HG02840 (cell line): ENCODE data around the gene HNRNPCL4.
"Not testable (repeated sequence)": the region's sequence is repeated elsewhere in the genome, so short reads cannot be mapped to it uniquely, and the experiment has no call there.

Experiments
- ATAC-seq: cut with Tn5 transposase; IDR thresholded peaks from one replicate; pipeline ENCODE4 v1.9.1; 2021; ENCODE audit warnings: mild to moderate bottlenecking, moderate library complexity, moderate number of reproducible peaks; ENCODE audit not compliant: unreplicated experiment, low FRiP score

HNRNPCL4 gene

GRCh38 chr1:13165531-13165930, at the start of gene HNRNPCL4:
TSS of gene HNRNPCL4 (minus strand) at chr1:13165631. CDS start at chr1:13165467, 164 bp downstream.
- not testable (repeated sequence) for ATAC-seq

GRCh38 chr1:13208712-13209111, 43.3 kb upstream of the HNRNPCL4 start:
- ATAC-seq: not testable (repeated sequence)

DNA sequence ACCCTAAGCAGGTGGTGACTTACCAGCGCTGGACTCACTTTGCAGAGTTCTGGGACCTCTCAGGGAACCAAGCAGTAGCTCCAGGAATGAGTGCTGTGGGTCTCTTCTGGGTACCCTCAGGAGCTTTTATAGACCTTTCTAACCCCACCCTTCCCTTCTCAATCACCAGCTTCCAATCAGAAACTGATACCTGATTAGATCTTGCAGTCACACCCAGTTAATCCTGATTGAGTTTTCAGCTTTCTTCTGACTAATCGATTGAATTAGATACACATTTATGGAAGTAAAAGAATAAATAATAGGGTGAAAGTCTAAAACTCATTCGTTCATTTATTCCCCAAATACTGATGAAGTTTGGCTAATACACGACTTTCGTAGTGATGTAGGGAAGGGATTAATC, 35.9 kb upstream of the HNRNPCL4 start, which contains the start of gene PRAMEF13:
PRAMEF13 (minus strand) TSS at position 101 of the 400 bp plus-strand sequence. CDS start 1,820 bp downstream, outside the sequence.
- not testable (repeated sequence) for ATAC-seq

DNA sequence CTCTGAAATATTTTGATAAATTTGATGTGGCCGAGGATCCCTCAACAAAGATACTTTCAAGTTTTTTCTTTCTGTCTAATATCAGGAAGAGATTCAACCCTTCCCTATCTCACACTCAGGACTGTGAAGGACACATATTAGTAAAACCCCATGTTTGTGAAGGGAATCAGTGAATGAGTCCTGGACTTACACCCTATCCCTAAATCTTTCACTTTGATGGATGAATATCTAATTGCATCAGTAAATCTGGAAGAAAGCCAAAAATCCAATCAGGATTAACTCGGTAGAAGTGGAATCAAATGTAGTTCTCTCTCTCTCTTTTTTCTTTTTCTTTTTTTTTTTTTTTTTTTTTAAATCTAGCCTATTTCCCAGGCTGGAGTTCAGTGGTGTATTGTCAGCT, 6.1 kb upstream of the HNRNPCL4 start, which contains the start of gene PRAMEF9:
PRAMEF9 (plus strand) TSS at position 301 of the 400 bp plus-strand sequence. CDS start 3,433 bp downstream, outside the sequence.
- not testable (repeated sequence) for ATAC-seq

- not testable (repeated sequence) for ATAC-seq
Observed at GRCh38 chr1:13155909-13156308, 9.5 kb downstream of the HNRNPCL4 start, which contains the start of gene PRAMEF26. TSS of gene PRAMEF26 (minus strand) at chr1:13156009. CDS start at chr1:13153095, 2,914 bp downstream.

- not testable (repeated sequence) for ATAC-seq
Observed at GRCh38 chr1:13116754-13117153, 48.7 kb downstream of the HNRNPCL4 start, which contains the start of gene HNRNPCL2. TSS of gene HNRNPCL2 (minus strand) at chr1:13116854. CDS start at chr1:13116400, 454 bp downstream.
